Smooth muscle cell of the brain vasculature (primary cell): ENCODE data around the gene NTN1.

Source experiments
- DNase-seq: peaks from one replicate; pipeline ENCODE4 v3.0.0-alpha.2; 2012; ENCODE audit warnings: low read depth, low spot score

Gene NTN1

DNA sequence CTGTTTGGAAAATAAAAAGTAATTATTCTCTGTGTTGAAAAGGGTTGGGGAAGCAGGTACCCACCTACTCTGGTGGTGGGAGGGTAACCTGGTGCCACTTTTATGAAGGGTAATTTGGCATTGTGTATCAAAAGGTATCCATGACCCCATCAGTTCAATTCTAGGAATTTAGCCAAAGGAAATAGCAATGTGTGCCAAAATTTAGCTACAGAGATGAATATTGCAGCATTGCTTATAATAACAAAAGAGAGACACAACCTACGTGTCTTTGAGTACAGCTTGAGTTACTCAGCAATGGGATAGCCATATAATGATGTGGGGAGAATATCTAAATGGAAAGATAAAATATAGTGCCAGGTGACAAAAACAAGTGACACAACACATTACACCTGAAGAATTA lies 170.7 kb downstream of the NTN1 start:
- no peak for DNase-seq

GRCh38 chr17:9195411-9195810 lies 174.1 kb downstream of the NTN1 start:
- DNase-seq, result no peak

DNA sequence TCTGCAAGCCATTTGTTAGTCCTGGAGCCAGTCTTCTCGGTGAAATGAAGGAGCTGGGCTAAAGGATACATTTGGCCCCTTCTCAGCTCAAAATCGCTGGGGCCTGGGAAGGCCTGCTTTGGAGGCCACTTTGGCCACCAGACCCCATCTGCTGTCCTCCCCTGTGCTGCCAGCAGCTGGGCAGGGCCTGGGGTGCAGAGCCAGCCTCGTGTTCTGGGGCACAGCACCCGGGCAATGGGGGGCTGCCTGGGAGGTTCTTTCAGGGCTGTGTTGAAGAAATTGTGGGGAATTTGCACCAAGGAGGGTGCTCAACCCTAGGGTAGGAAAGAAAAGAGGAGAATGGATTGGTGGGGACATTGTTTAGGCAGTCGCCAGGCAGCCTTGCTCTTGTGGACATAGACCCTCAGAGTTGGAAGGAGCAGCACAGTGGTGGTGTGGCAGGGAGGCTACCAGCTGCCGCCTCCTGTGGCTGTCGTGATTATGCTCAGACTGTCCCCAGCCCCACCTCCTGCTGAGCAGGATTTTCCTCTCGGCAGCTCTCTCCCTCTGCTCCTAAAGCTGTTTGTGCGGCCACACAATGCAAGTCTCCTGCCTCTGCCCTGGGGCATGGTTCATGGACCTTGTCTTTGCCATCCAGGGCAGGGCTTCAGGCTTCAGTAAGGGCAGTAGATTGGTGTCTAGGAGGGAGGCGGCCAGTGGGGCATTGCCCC lies 174.8 kb downstream of the NTN1 start:
- DNase-seq, result no peak

DNA sequence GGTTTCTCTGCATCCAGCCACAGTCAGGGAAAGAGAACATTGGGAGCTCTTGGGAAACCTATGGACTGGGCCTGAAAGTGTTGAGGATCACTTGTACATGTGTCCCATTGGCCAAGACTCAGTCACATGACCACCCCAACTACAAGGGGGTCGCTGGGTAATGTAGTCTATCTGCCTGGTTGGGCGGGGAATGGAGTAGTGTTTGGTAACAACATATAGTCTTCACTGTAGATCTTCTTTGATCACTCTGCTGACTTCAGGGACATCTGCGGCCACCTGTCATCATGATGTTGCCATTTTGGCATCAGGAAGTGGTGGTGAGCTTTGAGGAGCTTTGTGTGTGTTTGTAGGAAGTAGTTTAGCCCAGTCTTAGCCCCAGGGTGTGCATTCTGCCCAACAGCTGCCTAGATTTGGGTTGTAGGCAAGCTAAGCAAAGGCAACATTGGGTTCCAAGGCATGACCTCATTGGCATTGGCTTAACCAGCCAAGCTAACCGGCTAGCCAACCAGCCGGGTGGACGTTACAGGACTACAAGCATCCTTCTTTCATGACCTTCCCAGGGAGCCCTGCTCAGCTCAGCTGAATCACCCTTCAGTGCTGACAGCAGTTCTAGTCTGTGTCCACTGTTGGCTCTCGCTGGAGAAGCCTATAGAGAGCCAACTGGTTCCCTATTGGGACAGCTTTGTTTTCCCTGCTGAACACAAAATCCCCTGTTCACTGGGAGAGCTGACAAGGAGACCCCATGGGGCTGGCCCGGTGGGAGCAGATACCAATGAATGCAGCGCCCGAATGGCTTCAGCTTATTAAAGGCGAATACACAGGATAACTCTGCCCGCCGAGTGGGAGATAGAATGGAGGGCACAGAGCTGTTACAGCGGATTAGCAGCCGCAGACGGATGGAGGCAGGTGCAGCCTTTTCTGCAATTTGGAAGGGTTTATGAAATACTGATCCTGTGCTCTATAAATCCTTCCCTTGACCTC lies 178.6 kb downstream of the NTN1 start:
- no peak for DNase-seq

DNA sequence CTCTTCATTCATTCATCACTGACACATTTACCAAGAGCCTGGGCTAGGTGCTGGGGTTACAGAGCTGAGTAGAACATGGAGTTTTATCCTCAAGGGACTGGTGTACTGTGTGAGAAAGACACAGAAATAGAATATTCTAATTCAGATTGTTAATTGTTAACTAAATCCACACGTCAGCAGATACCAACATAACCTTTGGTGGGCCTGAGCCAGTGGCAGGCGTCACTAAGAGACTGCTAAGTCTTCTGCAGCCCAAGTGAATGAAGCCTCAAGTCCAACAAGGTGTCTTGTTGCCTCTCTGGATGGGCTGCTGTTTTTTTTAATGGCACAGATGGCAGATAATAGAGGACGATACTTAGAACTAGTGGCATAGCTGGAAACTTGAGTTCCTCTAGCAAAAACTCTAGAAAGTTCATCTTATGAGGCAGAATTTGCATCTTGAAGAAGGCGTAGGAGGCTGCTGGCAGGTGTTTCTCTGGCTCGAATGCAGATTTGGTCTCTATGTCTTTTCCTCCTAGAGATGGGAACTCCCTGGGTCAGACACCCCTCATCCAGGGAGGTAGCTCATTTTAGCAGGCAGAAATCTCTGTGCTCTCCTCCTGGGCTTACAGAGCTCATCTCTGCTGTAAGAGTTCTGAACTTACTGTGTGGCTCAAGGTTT lies 179.5 kb downstream of the NTN1 start:
- no peak for DNase-seq

- no peak for DNase-seq
Measured at GRCh38 chr17:9202532-9202931, 181.2 kb downstream of the NTN1 start.

GRCh38 chr17:9203771-9204425 lies 182.6 kb downstream of the NTN1 start:
- no peak for DNase-seq

DNA sequence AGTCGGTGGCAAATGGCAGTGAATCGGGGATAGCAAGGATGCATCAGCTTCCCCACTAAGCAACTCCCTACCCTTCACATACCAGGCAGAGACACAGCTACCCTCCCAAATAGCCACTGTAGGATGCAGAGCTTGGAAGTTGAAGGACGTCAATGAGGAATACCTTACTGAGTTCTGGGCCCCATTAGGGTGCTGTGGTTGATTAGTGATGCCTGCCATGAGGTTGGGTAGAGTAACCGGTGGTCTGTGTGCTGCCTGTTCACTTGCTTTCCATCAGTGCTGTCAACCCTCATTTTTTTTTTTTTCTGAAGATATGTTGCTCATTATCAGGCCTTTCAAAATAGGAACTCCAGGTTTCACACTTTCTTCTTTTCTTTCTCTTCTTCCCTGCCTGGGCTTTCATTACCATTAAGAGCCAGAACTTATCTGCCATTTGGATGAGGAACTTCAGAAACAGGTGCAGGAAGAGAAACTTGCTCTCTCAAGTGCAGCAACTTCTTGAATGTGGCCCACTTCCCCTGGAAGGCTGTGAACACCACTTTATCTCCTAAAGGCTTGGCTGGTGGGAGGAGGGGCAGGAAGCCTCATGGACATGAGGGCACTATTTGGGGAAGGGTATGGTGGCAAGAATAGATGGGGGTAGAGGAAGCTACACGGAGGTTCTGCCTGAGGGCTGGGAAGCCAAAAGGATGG lies 183.5 kb downstream of the NTN1 start:
- no peak for DNase-seq

- DNase-seq, result no peak
Measured at GRCh38 chr17:9205520-9206409, 184.5 kb downstream of the NTN1 start.

GRCh38 chr17:9206410-9206703 lies 185.0 kb downstream of the NTN1 start:
- DNase-seq, result no peak

GRCh38 chr17:9206741-9207332 lies 185.5 kb downstream of the NTN1 start:
- no peak for DNase-seq

DNA sequence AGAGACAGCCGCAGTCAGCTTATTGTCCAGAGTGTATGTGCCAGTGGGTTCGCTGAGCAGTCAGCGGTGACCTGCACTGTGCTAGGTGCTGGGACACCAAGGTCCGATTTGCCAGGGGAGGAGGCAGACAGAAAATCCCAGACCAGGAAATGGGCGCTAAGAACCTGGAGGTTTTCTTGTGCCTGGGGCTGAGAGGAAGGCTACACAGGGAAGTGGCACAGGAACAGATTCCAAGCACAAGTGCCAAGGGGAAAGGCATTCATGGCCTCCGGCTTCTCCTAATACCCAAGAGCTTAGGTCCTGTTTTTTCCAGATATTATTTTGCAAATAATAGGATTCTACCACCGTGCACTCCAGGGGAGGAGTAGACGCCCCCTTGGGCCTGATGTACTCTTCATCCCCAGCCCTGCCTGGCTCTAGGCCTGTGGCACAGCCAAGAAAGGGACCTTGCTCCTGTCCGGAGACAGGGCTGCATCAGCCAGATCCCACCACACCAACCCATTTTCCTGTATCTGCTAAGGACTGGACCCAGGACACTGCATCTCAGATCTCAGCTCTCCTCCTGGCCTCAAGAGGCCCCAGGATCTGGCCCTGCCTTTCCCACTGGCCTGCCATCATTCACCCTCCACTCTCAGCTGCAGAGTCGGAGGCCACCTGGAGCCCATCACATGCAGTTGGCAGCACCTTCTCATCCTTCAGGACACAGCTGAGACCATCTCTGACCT lies 187.2 kb downstream of the NTN1 start:
- no peak for DNase-seq

DNA sequence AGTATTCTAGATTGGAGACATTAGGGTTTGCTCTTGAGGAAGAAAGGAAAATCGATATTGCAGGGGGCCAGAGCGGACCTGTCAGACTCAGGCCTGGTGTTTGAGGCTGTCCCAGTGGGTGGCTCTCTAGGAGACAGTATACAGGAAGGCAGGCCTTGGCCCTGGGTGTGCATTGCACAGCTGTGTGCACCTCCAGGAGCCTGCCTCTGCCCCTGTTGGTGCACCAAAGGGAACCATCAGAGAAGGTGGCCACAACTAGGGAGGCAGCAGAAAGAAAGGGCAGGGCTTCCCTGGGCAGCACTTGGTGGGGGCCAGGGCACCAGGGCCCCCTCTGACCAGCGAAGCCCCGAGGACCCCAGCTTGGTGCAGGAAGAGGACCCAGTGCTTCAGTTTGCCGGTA lies 188.0 kb downstream of the NTN1 start:
- no peak for DNase-seq

DNA sequence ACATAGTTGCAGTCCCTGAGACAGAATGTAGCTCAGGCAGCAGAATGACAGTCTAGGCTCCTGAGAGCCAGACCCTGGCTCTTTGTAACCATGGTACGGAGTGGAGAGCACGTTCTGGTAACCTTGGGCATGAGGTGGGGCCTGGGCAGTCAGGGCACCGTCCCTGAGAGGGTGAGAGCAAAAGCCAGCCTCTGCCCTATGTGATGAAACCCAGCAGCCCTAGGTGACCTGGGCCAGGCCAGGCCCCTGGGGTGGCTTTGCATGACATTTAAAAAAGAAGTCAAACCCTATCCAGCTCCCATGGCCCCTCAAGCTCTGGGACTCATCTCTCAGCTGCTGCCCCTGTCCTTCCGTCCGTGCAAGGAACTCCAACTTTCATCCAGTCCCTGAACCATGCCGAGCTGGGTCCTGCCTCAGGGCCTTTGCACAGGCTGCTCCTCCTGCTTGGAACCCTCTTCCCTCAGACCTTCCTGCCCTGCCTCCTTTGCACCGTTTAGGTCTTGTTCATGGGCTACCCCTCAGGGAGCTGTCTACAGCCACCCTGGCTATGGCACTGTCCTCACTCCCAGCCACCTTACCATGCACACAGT lies 188.6 kb downstream of the NTN1 start:
- no peak for DNase-seq

DNA sequence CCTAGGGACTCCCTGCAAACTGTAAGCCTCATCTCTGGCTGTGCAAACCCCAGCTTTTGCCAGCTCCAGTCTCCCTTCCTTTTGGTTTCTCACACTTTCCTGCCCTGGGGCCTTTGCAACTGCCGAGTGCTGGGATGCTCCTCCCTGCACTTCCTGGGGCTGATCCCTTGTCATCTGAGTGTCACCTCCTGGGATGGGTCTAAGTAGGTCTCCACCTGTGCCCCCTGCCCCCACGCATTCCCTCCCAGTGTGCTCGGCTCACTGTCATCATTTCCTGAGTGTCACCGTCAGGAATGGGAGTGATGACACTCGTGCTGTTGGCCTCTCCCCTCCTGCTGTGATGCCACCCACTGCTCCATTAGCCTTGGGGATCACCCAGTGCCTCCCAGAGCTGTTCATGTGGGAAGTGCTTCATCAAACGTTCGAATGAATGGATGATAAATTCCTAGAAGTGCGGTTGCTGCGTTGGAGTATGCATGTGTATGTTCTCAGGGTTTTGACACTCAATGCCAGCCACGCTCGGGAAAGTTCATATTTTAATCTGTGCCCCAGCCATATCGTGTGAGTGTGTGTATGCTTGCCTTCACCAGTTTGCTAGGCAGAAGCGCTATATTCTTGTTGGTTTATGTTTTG lies 189.9 kb downstream of the NTN1 start:
- DNase-seq, result no peak

GRCh38 chr17:9212376-9213302 lies 191.3 kb downstream of the NTN1 start:
- DNase-seq, result no peak

DNA sequence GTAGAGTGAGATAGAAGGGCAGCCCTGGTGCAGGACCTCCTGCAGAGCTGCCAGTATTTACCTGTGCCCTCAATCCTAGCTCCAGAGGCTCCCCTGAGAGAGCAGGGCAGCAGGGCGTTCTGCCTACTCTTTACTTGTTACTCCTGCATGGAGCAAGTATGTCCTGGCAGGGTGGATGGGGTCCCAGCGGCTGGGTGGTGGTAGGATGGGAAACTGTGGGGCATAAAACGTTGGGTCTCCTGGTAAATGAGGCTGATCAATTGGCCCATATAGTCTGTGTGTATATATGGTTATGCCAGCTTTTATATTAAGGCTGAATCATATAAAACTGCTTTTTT lies 192.0 kb downstream of the NTN1 start:
- DNase-seq, result no peak

GRCh38 chr17:9215465-9215864 lies 194.2 kb downstream of the NTN1 start:
- DNase-seq, result no peak
